CD4-positive, alpha-beta T cell treated with Interleukin-6 at 100 ng/mL for 8 hours (primary cell): Measurements from ENCODE around the gene CELSR1.

Experiments used
- DNase-seq: peaks from one replicate; pipeline ENCODE4 v3.0.0-alpha.2; 2020; ENCODE audit warnings: mixed read lengths, low spot score

Gene CELSR1

DNA sequence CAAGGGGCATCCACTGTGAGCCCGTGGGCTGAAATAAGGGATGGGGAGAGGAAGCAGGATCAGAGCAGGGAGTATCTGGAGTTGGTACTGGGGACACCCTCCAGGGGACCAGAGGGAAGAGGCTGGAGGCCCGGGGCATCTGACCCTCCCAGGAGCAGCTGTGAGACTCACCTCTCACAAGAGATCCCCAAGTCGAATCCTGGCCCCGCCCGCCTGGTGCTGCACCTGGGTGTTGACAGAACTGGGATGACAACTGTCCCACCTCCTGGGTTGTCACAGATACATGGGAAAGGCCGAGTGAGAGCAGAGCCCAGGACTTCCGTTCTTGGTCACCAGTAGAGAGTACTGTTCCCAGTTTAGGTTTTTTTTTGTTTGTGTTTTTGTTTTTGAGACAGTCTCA, 78.9 kb downstream of the CELSR1 start:
- DNase-seq: no peak

GRCh38 chr22:46457502-46458488, 79.6 kb downstream of the CELSR1 start:
- DNase-seq: no peak

- DNase-seq: no peak
These were observed 80.6 kb downstream of the CELSR1 start for GRCh38 chr22:46456818-46457163.

DNA sequence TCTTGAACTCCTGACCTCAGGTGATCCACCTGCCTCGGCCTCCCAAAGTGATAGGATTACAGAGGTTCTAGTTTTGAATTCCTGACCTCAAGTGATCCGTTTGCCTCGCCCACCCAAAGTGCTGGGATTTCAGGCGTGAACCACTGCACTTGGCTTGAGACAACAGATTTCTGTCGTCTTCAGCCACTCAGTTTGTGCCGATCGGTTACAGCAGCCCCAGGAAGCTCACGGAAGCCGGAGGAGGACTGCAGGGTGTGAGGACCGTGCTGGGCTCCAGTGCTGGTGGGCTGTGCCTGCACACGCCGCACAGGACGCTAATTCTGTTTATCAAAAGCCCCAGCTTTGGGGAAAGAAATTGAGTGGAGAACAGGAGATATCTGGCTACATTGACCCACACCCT, 82.0 kb downstream of the CELSR1 start:
- DNase-seq: no peak

- DNase-seq: no peak
These were observed 82.7 kb downstream of the CELSR1 start for GRCh38 chr22:46454504-46455269.

DNA sequence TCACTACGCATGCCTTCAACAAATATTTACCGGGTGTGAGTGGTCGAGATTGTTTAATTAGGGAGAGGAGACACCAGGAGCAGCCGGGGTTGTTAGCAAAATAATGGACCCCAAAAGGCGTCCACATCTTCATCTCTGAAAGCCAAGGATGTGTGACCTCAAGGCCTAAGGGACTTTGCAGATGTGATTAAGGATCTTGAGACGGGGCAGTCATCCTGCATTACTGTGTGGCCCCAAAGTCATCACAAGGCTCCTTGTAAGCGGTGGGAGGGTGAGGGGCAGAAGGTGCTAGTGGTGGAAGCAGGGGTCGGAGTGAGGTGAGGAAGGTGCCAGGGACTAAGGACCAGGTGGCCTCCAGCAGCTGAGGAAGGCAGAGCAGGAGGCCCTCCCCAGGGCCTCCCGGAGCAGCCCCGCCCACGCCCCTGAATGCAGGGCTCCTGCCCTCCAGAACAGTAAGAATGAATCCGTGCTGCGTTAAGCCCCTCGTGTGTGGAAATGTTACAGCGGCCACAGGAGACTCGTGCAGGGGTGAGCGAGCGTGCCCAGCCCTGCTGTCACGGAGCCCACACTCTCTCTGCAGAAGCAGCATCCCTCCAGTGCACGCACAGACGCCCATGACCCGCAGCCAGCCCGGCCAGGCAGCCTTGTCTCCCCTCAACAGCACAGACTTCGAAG, 83.5 kb downstream of the CELSR1 start:
- DNase-seq: no peak

DNA sequence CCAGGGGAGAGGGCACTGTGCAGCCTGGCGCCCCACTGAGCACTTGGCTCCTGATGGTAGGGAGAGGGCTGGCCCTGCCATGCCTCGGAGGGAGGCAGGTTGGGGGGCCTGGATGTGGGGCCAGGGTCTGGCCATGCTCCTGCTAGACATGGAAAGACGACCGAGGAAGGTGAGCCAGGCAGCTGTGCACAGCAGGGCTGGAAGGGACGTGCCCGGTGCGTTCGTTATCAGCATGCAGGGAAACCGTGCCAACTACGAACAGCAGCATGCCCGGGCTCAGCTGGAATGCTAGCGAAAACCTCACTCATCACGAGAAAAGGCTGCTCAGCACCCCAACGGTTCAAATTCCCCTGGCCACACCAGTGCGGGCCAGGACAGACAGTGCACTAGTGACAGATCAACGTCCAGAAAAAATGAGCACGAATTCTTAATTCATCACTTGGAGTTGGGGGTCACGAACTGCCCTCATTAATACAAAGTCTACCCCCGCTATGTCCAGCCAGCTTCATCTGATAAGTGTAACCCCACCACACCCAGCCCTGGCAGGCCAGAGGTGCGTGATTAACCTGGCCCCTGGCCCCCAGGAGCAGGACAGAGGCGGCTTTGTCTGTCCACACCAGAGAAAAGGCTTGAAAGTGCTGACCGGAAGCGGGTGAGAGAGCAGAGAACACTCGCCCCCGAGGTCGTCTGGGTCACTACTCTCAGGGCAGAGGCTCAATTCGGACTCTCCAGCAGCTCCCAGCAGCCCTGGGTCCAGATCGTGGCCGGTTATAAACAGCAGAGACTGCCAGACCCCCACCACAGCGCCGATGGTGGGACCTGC, 84.2 kb downstream of the CELSR1 start:
- no peak for DNase-seq

DNA sequence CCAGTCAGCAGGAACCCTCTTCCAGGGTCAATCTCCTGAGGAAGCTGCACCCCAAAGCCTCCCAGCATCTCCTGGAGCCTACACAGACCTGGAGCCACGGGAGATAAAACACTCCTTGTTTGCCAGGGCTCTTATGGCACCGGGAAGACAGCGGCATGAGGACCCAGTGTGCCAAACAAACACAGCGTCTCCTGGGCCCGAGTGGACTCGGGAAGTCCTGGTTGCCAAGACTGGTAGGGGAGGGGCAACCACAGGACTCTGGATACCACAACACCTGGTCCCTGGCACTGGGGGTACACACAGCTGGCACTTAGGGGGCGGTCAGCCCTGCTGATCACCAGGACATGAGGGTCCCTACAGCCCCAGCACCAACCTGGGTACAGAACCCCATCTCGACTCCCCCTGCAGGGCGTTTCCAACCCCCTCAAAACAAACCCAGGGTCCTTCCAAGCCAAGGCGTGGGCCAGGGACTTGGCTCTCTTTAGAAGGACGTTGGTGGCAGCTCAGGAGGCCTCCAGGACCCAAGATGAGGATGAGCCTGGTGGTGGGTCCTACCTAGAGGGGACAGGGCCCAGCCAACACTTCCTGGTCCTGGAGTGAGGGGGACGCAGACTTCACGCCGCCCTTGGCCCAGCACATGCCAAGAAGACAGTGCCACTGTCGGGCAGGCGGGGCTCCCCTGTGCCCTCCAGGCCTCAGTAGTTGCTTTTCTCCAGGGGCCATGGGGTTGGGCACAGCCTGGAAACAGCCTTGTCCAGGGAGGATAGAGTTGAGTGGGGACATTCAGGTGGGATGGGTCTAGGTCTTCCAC, 85.0 kb downstream of the CELSR1 start:
- no peak for DNase-seq

DNA sequence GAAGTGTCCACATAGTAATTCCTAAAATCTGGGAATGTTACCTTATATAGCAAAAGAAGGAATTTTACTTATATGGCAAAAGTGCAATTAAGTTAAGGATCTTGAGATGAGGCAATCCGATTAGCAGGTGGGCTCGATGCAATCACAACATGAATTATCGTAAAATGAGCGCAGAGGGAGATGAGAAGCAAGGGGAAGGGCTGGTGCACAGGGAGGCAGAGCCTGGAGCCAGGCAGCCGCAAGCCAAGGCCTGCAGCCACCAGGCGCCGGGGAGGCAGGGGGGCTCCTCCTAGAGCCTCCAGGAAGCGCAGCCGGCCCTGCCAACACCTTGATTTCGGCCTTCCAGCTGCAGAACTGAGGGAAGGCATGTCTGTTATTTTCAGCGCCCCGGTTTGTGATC, 85.7 kb downstream of the CELSR1 start:
- DNase-seq: no peak

GRCh38 chr22:46450931-46451561, 86.4 kb downstream of the CELSR1 start:
- DNase-seq: no peak

DNA sequence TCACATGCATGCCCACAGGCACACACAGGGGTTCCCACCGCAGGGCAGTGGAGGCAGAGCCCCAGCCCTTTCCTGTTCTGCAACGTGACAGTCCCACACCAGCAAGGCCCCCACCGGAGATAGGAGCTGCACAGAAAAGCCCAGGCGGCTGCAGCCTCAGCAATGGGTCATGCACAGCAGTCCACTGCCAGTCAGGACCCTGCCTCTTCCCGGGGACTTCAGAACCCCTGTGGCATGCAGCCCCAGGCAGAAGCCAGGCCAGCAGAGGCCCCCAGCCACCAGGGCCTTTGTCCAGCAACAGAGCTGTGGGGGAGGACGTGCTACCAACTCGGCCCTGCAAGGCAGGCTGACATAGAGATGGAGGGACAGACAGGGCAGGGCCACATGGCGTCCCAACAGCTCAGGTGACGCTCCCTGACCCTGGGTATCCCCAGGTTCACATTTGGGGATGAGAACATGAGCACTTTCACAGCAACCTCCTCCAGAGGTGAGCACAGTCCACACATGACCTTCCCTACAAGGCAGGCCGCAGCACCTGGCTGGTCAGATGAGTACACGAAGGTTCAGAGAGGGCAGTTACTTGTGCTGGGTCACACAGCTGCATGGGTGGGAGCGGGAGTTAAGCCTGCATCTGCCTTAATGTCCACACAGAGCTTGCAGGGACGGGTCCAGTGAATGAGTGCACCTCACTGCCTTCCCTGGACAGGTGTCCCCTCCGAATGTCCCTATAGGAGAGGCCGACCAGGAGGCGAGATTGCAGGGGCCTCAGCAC, 87.3 kb downstream of the CELSR1 start:
- DNase-seq: no peak

- no peak for DNase-seq
These were observed 88.2 kb downstream of the CELSR1 start for GRCh38 chr22:46449116-46449691.

DNA sequence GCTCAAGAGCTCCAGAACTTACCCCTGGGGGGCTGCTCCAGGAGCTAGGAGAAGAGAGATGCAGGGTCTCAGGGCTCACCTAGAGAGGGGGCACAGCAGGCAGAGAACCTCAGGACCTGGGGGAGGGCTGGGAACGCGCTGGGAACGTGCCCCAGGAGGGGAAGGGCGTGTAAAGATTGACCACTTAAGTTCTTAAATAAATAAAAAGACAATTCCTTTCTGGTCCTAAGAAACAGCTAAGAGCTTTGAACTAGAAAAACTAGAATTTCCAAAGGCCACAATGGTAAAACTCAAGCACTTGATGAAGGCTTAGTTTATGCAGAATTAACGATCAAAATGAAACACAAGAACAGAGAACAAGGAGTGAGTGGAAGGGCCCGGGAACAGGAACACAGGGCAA, 89.1 kb downstream of the CELSR1 start:
- DNase-seq: no peak

GRCh38 chr22:46447906-46448305, 89.5 kb downstream of the CELSR1 start:
- DNase-seq: no peak

DNA sequence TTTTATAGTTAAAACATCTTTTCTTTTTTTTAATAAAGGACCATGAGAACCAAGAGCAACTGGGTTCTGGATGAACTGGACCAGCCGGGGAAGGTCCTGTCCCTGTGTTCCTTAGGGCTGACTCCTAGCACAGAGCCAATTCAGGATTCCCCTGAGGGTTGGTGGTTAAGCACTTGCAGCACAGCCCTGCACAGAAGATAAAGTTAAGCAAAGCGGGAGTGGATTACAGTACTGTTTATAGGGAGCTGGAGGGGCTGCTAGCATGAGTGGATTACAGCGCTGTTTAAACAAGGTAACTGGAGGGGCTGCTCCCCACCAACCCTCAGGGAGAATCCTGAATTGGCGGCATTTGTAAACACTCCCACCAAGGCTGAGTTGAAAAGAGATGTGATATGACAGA, 90.6 kb downstream of the CELSR1 start:
- DNase-seq: no peak

DNA sequence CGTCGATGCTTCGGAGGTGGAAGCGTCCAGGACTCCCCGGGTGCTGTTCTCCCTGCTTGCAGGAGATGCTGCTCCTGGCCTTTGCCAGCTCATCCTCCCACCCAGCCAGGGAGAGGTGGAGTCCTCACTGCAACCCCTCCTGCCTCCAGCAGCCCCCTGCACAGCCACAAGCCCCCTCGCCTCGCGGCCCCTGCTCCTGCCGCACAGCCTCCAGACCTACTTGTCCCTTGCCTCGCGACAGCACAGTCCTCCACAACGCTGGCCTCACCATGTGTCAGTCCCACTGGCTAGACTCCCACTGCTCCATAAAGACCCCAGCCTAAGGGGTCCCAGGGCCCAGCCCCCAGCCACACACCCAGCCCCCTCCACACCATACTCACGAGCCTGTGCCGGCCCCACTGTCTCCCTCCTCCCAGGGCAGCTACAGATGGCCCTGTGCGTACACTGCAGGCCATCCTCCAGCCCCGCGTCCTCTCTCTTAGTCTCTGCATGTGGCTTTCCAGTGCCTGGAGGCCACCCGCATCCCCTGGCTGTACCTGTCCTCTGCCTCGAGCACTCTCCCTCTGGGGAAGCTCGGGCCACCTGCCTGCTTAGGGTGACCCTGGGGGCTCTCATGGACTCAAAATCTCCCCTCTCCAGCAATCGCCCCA, 91.5 kb downstream of the CELSR1 start:
- DNase-seq: no peak

GRCh38 chr22:46444390-46444854, 93.0 kb downstream of the CELSR1 start:
- DNase-seq: no peak

- DNase-seq: no peak
These were observed 93.5 kb downstream of the CELSR1 start for GRCh38 chr22:46443850-46444389.
